HepG2 (cell line): ENCODE data around the gene LPIN3. TPM values are rescaled to one million over a fixed set of nuclear protein-coding genes. Genes with fewer than 3 reads are reported as not detected.

Experiments used
- BHLHE40 ChIP-seq: IDR thresholded peaks from 2 replicates; pipeline ENCODE4 v1.6.1; 2011; ENCODE audit warnings: low read length, improper control_type of control experiment
- BRCA1 ChIP-seq: sonication (generic); formaldehyde crosslinking; IDR thresholded peaks from 2 replicates; pipeline ENCODE4 v1.4.0; 2020; ENCODE audit warnings: missing genetic modification reagents
- CCDC6 ChIP-seq: sonication (generic); formaldehyde crosslinking; IDR thresholded peaks from 2 replicates; pipeline ENCODE4 v1.8.1; 2022; ENCODE audit warnings: mild to moderate bottlenecking, missing genetic modification reagents, moderate library complexity
- FOXJ3 ChIP-seq: sonication (generic); formaldehyde crosslinking; IDR thresholded peaks from 2 replicates; pipeline ENCODE4 v1.4.0; 2020; ENCODE audit warnings: missing genetic modification reagents, mild to moderate bottlenecking, borderline replicate concordance
- HDAC1 ChIP-seq: sonication (generic); formaldehyde crosslinking; IDR thresholded peaks from 2 replicates; pipeline ENCODE4 v1.5.1; 2020; ENCODE audit warnings: mild to moderate bottlenecking, missing genetic modification reagents
- KDM6A ChIP-seq: IDR thresholded peaks from 2 replicates; pipeline ENCODE4 v1.6.1; 2016; ENCODE audit warnings: low read depth
- KLF16 ChIP-seq, 2 experiments: sonication (generic) in 1 of 2; formaldehyde crosslinking in 1 of 2; IDR thresholded peaks; 2 replicates each; pipeline versions ENCODE4 v1.6.1 to v1.8.0; 2016 to 2023; ENCODE audit warnings: missing genetic modification reagents in 2 of 2, missing compliant biosample characterization in 1 of 2
- MTF1 ChIP-seq: sonication (generic); formaldehyde crosslinking; IDR thresholded peaks from 2 replicates; pipeline ENCODE4 v1.5.0; 2020; ENCODE audit warnings: missing genetic modification reagents
- NCOA1 ChIP-seq: sonication (generic); formaldehyde crosslinking; IDR thresholded peaks from 2 replicates; pipeline ENCODE4 v1.9.0; 2021; ENCODE audit warnings: missing genetic modification reagents
- NR3C1 ChIP-seq: sonication (generic); formaldehyde crosslinking; IDR thresholded peaks from 2 replicates; pipeline ENCODE4 v1.4.0; 2020; ENCODE audit warnings: missing genetic modification reagents
- SKIL ChIP-seq: sonication (generic); formaldehyde crosslinking; IDR thresholded peaks from 2 replicates; pipeline ENCODE4 v1.8.0; 2022; ENCODE audit warnings: missing genetic modification reagents, mild to moderate bottlenecking, moderate library complexity, borderline replicate concordance
- STAG1 ChIP-seq: sonication (generic); formaldehyde crosslinking; IDR thresholded peaks from 2 replicates; pipeline ENCODE4 v1.4.0; 2020; ENCODE audit warnings: missing genetic modification reagents
- TAF15 ChIP-seq: fragments of 200-400 bp; formaldehyde crosslinking; IDR thresholded peaks from one replicate; pipeline ENCODE4 v1.6.1; 2018; ENCODE audit warnings: mild to moderate bottlenecking, low read depth, low read length; ENCODE audit not compliant: poor library complexity, severe bottlenecking
- TBL1XR1 ChIP-seq: fragments of 150-350 bp; IDR thresholded peaks from 2 replicates; pipeline ENCODE4 v1.6.1; 2014; ENCODE audit warnings: borderline replicate concordance, low read length; ENCODE audit not compliant: partially characterized antibody
- ZFP36L1 ChIP-seq: sonication (generic); formaldehyde crosslinking; IDR thresholded peaks from 2 replicates; pipeline ENCODE4 v1.8.0; 2022; ENCODE audit warnings: mild to moderate bottlenecking, missing genetic modification reagents, moderate library complexity
- ZFP82 ChIP-seq: sonication (generic); formaldehyde crosslinking; IDR thresholded peaks from 2 replicates; pipeline ENCODE4 v1.5.1; 2020; ENCODE audit warnings: mild to moderate bottlenecking, missing genetic modification reagents, borderline replicate concordance
- ZGPAT ChIP-seq: IDR thresholded peaks from 2 replicates; pipeline ENCODE4 v1.6.1; 2016; ENCODE audit warnings: mild to moderate bottlenecking
- ZNF256 ChIP-seq: sonication (generic); formaldehyde crosslinking; conservative IDR thresholded peaks from 2 replicates; pipeline ENCODE4 v1.4.0; 2020; ENCODE audit warnings: missing genetic modification reagents
- ZNF503 ChIP-seq: sonication (generic); formaldehyde crosslinking; IDR thresholded peaks from 2 replicates; pipeline ENCODE4 v1.4.0; 2020; ENCODE audit warnings: missing genetic modification reagents
- ZNF564 ChIP-seq: sonication (generic); formaldehyde crosslinking; IDR thresholded peaks from 2 replicates; pipeline ENCODE4 v1.8.1; 2023; ENCODE audit warnings: mild to moderate bottlenecking, missing genetic modification reagents
- ZNF615 ChIP-seq: sonication (generic); formaldehyde crosslinking; IDR thresholded peaks from 2 replicates; pipeline ENCODE4 v1.5.0; 2020; ENCODE audit warnings: mild to moderate bottlenecking, missing genetic modification reagents, borderline replicate concordance
- ZNF720 ChIP-seq: sonication (generic); formaldehyde crosslinking; IDR thresholded peaks from 2 replicates; pipeline ENCODE4 v1.4.0; 2020; ENCODE audit warnings: missing genetic modification reagents
- ZNF766 ChIP-seq: sonication (generic); formaldehyde crosslinking; IDR thresholded peaks from 2 replicates; pipeline ENCODE4 v1.5.0; 2020; ENCODE audit warnings: missing genetic modification reagents, borderline replicate concordance
- ZNF850 ChIP-seq: sonication (generic); formaldehyde crosslinking; conservative IDR thresholded peaks from 2 replicates; pipeline ENCODE4 v1.9.0; 2021; ENCODE audit warnings: mild to moderate bottlenecking, missing genetic modification reagents
- ZSCAN21 ChIP-seq: sonication (generic); formaldehyde crosslinking; IDR thresholded peaks from 2 replicates; pipeline ENCODE4 v1.8.0; 2022; ENCODE audit warnings: mild to moderate bottlenecking, missing genetic modification reagents, moderate library complexity, borderline replicate concordance
- polyA plus RNA-seq, 8 experiments: library from polyadenylated mRNA; depleted of rRNA in 3 of 8; stranded (reverse) in 7 of 8; unstranded in 1 of 8; fragments of >200 nt; fragmentation: Illumina TruSeq in 4 of 8; extraction: Trizol in 4 of 8; gene quantifications; 2 replicates each; pipeline versions ENCODE4 v1.2.1 to v1.2.3, GENCODE V29; 2011 to 2016; ENCODE audit warnings: low read depth in 4 of 8, missing spikeins in 1 of 8, mixed read lengths in 1 of 8; ENCODE audit not compliant: insufficient read depth in 1 of 8
- total RNA-seq, 5 experiments: library from RNA; depleted of rRNA; stranded (reverse); fragments of >200 nt; fragmentation: Illumina TruSeq; extraction: Trizol; gene quantifications; 2 replicates each; pipeline ENCODE4 v1.2.3, GENCODE V29; 2016; ENCODE audit warnings: low read depth in 1 of 5

Gene LPIN3
- total and polyA plus RNA-seq, 2 of the 13 experiments (the other 11 are each of a cell fraction or from before 2014, with no cell fraction given), result 14.2 to 28.6 TPM

- TF ChIP-seq FOXJ3 (CRISPR knock-in tag) (peak; percentile 37; the same call in 1 of the 2 replicates), SKIL (no peak), ZSCAN21 (CRISPR knock-in tag) (no peak), NCOA1 (CRISPR knock-in tag) (peak; percentile 83; the same call in 1 of the 2 replicates), STAG1 (CRISPR knock-in tag) (no peak), TBL1XR1 (peak; percentile 27), ZFP36L1 (no peak), MTF1 (CRISPR knock-in tag) (0 out of 2 replicates have a peak, but pooled peaks have one; percentile 19), ZFP82 (CRISPR knock-in tag) (peak; percentile 90; the same call in 1 of the 2 replicates), BRCA1 (CRISPR knock-in tag) (0 out of 2 replicates have a peak, but pooled peaks have one; percentile 25), ZNF850 (peak; percentile 75; the same call in 1 of the 2 replicates), NR3C1 (CRISPR knock-in tag) (no peak), ZNF720 (CRISPR knock-in tag) (no peak), CCDC6 (CRISPR knock-in tag) (0 out of 2 replicates have a peak, but pooled peaks have one; percentile 50), ZGPAT (0 out of 2 replicates have a peak, but pooled peaks have one; percentile 3), ZNF564 (CRISPR knock-in tag) (peak; percentile 42; the same call in 1 of the 2 replicates), HDAC1 (peak; percentile 32; the same call in 1 of the 2 replicates), KLF16 (CRISPR knock-in tag; IDR thresholded peaks at IDR 0.05) (0 out of 4 replicates have a peak, but pooled peaks of 1 of the 2 experiments have one; percentile 13), BHLHE40 (no peak), ZNF503 (CRISPR knock-in tag) (0 out of 2 replicates have a peak, but pooled peaks have one; percentile 21), TAF15 (no peak), ZNF615 (CRISPR knock-in tag) (peak; percentile 56; the same call in 1 of the 2 replicates), KDM6A (CRISPR knock-in tag) (no peak), ZNF256 (CRISPR knock-in tag) (no peak), ZNF766 (0 out of 2 replicates have a peak, but pooled peaks have one; percentile 11)
These were observed 22.4 kb upstream of the LPIN3 start (continued) for GRCh38 chr20:41318271-41318649.
